Measurements from ENCODE around the gene MSANTD1.

MSANTD1 gene

DNA sequence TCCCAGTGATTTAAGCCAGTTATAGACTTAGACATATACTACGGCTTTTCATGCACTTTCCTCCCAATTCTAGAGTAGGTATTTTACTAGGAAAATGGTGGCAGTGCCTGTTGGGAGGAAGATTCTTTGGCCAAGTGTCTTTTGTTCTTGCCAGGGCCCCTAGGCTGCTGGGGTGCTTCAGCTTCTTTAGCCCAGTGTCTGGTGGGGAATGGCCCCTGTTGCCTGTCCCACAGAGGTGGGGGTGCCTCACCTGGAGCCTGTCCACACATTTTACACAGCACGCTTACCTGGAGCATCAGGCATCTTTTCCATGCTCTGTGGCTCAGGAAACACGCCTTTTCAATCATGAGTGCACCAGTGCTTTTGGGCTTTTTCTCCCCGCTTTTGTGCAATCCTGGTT, 33.2 kb upstream of the MSANTD1 start:
- DNase-seq (ENCODE audit: low read depth, low spot score): no peak

DNA sequence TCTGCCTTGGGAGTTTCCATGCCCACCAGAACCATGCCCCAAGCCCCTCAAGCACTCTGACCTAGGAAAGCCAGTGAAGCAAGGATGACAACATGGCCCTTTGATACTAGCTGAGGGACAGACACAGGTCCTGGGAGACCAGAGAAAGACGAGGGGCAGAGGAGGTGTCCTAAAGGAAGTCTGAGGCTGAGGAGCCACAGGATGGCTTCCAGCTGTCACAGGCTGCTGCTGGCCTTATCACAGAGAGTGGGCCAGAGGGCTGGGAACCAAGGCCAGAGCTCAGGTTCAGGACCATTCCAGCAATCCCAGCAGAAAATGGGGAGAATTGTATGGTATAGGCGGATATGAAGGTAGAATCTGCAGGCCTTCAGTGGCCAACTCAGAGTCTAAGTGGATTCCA, 31.7 kb upstream of the MSANTD1 start:
- no peak for DNase-seq (ENCODE audit: low read depth, low spot score)

- DNase-seq (ENCODE audit: low read depth, low spot score): no peak
These were observed 31.2 kb upstream of the MSANTD1 start for GRCh38 chr4:3217771-3218170.

- DNase-seq (ENCODE audit: low read depth, low spot score): no peak
These were observed 29.9 kb upstream of the MSANTD1 start for GRCh38 chr4:3218824-3219760.

DNA sequence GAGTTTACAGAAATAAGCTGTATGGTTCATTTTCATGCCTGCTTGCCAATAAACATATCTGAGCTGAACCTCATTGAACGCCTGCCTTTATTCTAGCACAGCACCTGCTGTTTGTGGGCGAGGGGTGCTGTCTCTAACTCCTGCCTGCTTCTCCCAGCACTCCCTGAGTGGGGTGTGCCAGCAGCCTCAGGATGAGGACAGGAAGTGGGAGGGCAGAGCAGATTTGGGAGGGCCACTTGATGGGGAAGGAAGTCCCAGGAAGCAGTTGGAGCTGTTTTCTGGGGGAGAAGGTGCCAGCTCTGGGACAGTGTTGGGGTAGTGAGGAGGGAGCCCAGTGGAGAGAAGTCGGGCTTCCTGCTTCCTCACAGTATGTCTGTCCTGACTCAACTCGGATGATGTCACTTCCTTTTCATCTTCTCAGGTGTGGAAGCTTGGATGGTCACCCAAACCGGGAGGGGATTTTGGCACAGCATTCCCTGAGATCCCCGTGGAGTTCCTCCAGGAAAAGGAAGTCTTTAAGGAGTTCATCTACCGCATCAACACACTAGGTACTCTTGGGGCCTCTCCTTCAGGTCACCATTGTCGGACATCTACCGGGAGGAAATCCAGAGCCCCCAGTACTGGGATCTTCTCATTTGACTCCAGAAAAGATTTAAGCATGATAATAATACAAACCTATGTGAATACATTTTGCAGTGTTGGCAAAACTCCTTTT, 29.0 kb upstream of the MSANTD1 start:
- DNase-seq (ENCODE audit: low read depth, low spot score): no peak

GRCh38 chr4:3220476-3221183, 28.3 kb upstream of the MSANTD1 start:
- no peak for DNase-seq (ENCODE audit: low read depth, low spot score)

- DNase-seq (ENCODE audit: low read depth, low spot score): no peak
These were observed 27.8 kb upstream of the MSANTD1 start for GRCh38 chr4:3221184-3221494.

DNA sequence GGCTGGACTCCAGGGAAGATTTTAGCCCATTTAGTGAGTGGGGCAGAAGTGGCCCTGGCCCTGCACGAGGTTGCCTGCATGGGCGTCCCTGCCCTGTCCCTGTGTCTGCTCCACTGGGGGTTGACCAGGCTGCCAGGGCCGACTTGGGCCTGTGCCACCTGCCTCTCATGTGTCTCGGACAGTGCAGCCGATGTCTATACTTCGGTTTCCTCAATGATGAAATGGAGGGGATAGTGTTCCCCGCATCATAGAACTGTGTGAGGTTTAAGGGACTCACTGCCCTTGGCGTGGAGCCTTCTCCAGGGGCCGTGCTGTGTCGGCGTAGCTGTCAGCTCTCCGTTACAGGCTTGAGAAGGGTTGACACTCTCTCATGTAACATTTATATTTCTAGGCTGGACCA, 27.0 kb upstream of the MSANTD1 start:
- no peak for DNase-seq (ENCODE audit: low read depth, low spot score)

DNA sequence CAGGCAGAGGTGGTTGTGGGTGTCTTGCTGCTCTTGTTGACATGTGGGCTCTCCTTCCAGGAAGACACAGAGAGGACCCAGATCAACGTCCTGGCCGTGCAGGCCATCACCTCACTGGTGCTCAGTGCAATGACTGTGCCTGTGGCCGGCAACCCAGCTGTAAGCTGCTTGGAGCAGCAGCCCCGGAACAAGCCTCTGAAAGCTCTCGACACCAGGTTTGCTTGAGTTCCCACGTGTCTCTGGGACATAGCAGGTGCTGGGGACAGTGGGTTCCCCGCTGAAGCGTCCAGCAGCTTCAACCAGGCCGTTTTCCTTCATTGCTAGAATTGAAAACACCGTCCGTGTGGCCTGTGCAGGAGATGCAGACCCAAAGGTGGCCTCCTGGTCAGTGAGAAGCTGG, 25.6 kb upstream of the MSANTD1 start:
- no peak for DNase-seq (ENCODE audit: low read depth, low spot score)

- DNase-seq (ENCODE audit: low read depth, low spot score): no peak
These were observed 24.8 kb upstream of the MSANTD1 start for GRCh38 chr4:3223956-3224748.

DNA sequence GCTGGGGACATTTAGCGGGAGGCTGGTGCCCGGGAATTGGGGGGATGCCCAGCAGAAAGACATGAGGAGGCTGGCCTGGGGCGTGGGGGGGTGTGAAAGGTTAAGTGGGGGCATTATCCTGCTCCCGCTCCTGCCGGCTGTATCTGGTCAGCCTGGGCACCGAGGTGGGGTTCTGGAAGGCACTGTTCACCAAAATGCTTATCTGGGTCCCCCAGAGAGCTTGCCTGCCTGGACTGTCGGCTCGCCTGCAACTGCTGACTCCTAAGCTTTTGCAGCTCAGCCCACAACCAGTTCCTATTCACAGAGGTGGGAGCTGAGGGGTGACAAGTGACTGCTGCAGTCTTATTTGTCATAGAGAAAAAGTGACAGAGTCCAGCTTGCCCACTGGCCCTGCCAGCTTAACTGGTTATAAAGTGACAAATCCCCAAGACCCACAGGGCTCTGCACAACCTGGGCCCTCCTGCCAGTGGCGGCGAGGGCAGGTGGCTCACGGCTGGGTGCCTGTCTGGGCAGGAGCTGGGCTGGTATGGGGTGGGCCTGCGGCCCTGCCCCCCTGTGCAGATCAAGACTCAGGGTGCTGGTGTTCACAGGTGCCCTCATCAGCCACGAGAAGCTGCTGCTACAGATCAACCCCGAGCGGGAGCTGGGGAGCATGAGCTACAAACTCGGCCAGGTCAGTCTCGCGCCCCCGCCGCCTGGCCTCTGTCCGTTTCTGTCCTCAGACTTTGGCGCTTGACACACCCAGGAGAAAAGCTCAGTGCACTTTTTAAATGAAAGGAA, 23.7 kb upstream of the MSANTD1 start:
- no peak for DNase-seq (ENCODE audit: low read depth, low spot score)

GRCh38 chr4:3225936-3226335, 23.0 kb upstream of the MSANTD1 start:
- DNase-seq (ENCODE audit: low read depth, low spot score): no peak

GRCh38 chr4:3226467-3226866, 22.5 kb upstream of the MSANTD1 start:
- no peak for DNase-seq (ENCODE audit: low read depth, low spot score)

- no peak for DNase-seq (ENCODE audit: low read depth, low spot score)
These were observed 22.0 kb upstream of the MSANTD1 start for GRCh38 chr4:3226944-3227343.

- DNase-seq (ENCODE audit: low read depth, low spot score): no peak
These were observed 20.9 kb upstream of the MSANTD1 start for GRCh38 chr4:3227878-3228675.

GRCh38 chr4:3228881-3229280, 20.1 kb upstream of the MSANTD1 start:
- DNase-seq (ENCODE audit: low read depth, low spot score): no peak

DNA sequence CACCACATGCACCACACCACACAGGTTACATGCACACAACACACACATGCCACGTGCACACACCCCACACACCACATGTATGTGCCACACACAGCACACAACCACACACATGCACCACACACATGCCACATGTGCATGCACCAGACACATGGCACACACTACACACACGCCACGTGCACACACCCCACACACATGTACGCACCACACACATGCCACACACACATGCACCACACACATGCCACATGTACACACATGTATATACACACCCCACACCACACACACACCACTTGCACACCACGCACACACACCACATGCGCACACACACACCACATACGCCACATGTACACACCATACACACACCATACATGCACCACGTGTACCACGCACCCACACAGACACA, 19.6 kb upstream of the MSANTD1 start:
- DNase-seq (ENCODE audit: low read depth, low spot score): no peak

- DNase-seq (ENCODE audit: low read depth, low spot score): no peak
These were observed 19.0 kb upstream of the MSANTD1 start for GRCh38 chr4:3229964-3230363.

DNA sequence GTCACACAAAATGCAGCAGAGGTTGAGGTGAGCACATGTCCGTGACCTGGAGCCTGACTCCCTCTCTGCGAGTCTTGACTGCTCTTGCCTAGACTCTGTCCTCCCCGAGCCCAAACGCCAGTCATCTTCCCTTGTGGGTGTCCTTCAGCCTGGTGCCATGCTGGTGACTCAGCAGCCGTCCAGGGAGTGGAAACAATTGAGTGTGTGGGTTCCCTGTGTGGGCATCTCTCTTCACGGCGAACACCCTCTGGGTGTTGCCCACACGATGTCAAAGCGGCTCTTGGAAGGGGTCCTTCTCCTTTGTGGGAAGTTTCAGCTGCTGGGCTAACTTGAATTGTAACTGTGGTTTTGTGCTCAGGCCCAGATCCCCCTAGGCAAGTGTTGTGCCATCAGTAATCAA, 17.5 kb upstream of the MSANTD1 start:
- DNase-seq (ENCODE audit: low read depth, low spot score): no peak

GRCh38 chr4:3232001-3232400, 17.0 kb upstream of the MSANTD1 start:
- no peak for DNase-seq (ENCODE audit: low read depth, low spot score)

All from iPS DF 19.7 (cell line).